Measurements from ENCODE around the gene IFT81.

DNA sequence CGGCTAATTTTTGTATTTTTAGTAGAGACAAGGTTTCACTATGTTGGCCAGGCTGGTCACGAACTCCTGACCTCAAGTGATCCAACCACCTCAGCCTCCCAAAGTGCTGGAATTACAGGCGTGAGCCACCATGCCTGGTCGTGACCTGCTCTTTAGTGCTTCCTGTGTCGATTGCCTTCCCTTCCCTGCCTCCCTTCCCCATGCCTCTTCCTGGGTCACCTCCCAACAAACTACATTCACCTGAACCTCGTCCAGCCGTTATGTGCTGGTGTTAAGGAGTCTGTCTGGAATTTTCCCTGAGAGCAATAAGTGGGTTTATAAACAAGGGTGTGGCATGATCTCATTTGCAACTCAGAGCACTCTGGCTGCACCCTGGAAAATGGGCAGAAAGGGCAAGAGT, 43.7 kb upstream of the IFT81 start:
- TF ChIP-seq, protein P1, sequence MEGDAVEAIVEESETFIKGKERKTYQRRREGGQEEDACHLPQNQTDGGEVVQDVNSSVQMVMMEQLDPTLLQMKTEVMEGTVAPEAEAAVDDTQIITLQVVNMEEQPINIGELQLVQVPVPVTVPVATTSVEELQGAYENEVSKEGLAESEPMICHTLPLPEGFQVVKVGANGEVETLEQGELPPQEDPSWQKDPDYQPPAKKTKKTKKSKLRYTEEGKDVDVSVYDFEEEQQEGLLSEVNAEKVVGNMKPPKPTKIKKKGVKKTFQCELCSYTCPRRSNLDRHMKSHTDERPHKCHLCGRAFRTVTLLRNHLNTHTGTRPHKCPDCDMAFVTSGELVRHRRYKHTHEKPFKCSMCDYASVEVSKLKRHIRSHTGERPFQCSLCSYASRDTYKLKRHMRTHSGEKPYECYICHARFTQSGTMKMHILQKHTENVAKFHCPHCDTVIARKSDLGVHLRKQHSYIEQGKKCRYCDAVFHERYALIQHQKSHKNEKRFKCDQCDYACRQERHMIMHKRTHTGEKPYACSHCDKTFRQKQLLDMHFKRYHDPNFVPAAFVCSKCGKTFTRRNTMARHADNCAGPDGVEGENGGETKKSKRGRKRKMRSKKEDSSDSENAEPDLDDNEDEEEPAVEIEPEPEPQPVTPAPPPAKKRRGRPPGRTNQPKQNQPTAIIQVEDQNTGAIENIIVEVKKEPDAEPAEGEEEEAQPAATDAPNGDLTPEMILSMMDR (IDR thresholded peaks at IDR 0.05), result no peak
- TF ChIP-seq POLR2A (IDR thresholded peaks at IDR 0.05), result no peak
